Gastroesophageal sphincter (tissue), 4 donors: ENCODE data around the gene TMEFF2. TPM values are rescaled to one million over a fixed set of nuclear protein-coding genes. Genes with fewer than 3 reads are reported as not detected.

Experiments
- ATAC-seq: fragments of 150-250 bp; one replicate; pipeline ENCODE4 v1.9.1; 2016; ENCODE audit warnings: mild to moderate bottlenecking, moderate library complexity
- H3K27ac ChIP-seq, 4 donors: fragments of 200-600 bp; sonication (generic) in 3 of 4; 1 replicate in 3 of 4; 2 replicates in 1 of 4; pipeline ENCODE4 v1.5.1; 2016 to 2019
- H3K27me3 ChIP-seq: fragments of 200-600 bp; sonication (generic); one replicate; pipeline ENCODE4 v1.5.1; 2019
- H3K36me3 ChIP-seq, 2 donors: fragments of 200-600 bp; sonication (generic); one replicate each; pipeline ENCODE4 v1.5.1; 2019; ENCODE audit warnings: control low read depth in 1 of 2
- H3K4me1 ChIP-seq, 3 donors: fragments of 200-600 bp; sonication (generic); 1 replicate in 2 of 3; 2 replicates in 1 of 3; pipeline ENCODE4 v1.5.1; 2016 to 2019; ENCODE audit warnings: control low read depth in 2 of 3
- H3K4me3 ChIP-seq, 2 donors: fragments of 200-600 bp; sonication (generic); one replicate each; pipeline ENCODE4 v1.5.1; 2019; ENCODE audit warnings: mild to moderate bottlenecking in 1 of 2, moderate library complexity in 1 of 2
- H3K9me3 ChIP-seq, 3 donors: fragments of 200-600 bp; sonication (generic); one replicate each; pipeline ENCODE4 v1.5.1; 2017 to 2019; ENCODE audit warnings: control low read depth in 2 of 3
- EP300 ChIP-seq: sonication (generic); formaldehyde crosslinking; IDR thresholded peaks from one replicate; pipeline ENCODE4 v1.6.1; 2017; ENCODE audit warnings: antibody characterized with exemption, mild to moderate bottlenecking
- POLR2A ChIP-seq, 2 donors: fragments of 450-650 bp; IDR thresholded peaks; one replicate each; pipeline ENCODE4 v1.6.1; 2017; ENCODE audit warnings: antibody characterized with exemption in 2 of 2, mild to moderate bottlenecking in 2 of 2, moderate library complexity in 1 of 2
- POLR2AphosphoS5 ChIP-seq: sonication (generic); formaldehyde crosslinking; IDR thresholded peaks from one replicate; pipeline ENCODE4 v1.6.1; 2017; ENCODE audit warnings: antibody characterized with exemption
- WGBS, 2 donors: methylation state at CpG; one replicate each; pipeline ENCODE4 v1.1.5; 2018; ENCODE audit warnings: low coverage in 1 of 2; 5-methylcytosine and 5-hydroxymethylcytosine counted together
- total RNA-seq, 4 donors: library from RNA; depleted of rRNA; stranded (reverse); fragments of >200 nt; gene quantifications; one replicate each; pipeline ENCODE4 v1.1.0, GENCODE V29; 2016
- TF ChIP-seq, protein P1 (sequence below), 4 experiments: fragments of 200-600 bp in 2 of 4; fragments of 450-650 bp in 2 of 4; sonication (generic) in 1 of 4; IDR thresholded peaks; one replicate each; pipeline ENCODE4 v1.5.1; 2017 to 2019; ENCODE audit warnings: antibody characterized with exemption in 4 of 4, mild to moderate bottlenecking in 2 of 4, moderate library complexity in 2 of 4

Gene TMEFF2
- total RNA-seq, 4 donors from 2014 or later = 0.42 to 3.0 (median 0.83) TPM

DNA sequence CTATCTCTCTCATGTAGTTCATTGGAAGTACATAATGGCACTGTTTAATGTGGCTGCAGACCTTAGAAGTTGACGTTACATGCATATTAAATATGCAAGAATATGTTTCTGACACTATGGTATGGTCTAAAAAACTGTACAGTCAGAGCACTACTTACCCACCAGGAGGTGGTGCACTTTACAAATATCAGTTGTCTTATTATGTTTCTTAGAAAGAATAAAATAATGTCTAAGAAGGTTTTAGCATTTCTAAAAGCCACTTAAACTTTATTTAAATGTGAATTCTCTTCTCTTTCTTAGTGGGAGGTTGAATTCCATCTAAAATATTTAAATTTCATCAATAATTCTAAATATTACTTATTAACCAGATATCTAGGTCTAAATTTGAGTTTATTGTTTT lies 4.3 kb downstream of the TMEFF2 start:
- Histone ChIP-seq H3K27ac (no peak overlapping the region), H3K36me3 (no peaks in the 10 kb centered on the region), H3K27me3 (peaks cover 46% of the 10 kb centered on the region), H3K4me1 (peaks cover 0 to 22% (median 17%) of the 10 kb centered on the region in 3 donors), H3K4me3 (no peak overlapping the region), H3K9me3 (no peaks in the 10 kb centered on the region)
- no peak for ATAC-seq
- WGBS, 2 donors = 36 to 69% methylated on average over 1 of the region's 1 CpG
- TF ChIP-seq, protein P1, sequence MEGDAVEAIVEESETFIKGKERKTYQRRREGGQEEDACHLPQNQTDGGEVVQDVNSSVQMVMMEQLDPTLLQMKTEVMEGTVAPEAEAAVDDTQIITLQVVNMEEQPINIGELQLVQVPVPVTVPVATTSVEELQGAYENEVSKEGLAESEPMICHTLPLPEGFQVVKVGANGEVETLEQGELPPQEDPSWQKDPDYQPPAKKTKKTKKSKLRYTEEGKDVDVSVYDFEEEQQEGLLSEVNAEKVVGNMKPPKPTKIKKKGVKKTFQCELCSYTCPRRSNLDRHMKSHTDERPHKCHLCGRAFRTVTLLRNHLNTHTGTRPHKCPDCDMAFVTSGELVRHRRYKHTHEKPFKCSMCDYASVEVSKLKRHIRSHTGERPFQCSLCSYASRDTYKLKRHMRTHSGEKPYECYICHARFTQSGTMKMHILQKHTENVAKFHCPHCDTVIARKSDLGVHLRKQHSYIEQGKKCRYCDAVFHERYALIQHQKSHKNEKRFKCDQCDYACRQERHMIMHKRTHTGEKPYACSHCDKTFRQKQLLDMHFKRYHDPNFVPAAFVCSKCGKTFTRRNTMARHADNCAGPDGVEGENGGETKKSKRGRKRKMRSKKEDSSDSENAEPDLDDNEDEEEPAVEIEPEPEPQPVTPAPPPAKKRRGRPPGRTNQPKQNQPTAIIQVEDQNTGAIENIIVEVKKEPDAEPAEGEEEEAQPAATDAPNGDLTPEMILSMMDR (IDR thresholded peaks at IDR 0.05) = peak in 1 of 4 experiments; percentile 31
- no peak for TF ChIP-seq POLR2A (IDR thresholded peaks at IDR 0.05)

- TF ChIP-seq, protein P1 (IDR thresholded peaks at IDR 0.05) = no peak
- TF ChIP-seq EP300 (no peak), POLR2A (IDR thresholded peaks at IDR 0.05) (no peak), POLR2AphosphoS5 (no peak)
- H3K36me3 ChIP-seq = no peaks in the 10 kb centered on the region
- H3K4me1 ChIP-seq = no peaks in the 10 kb centered on the region
- H3K27me3 ChIP-seq = peaks cover 11% of the 10 kb centered on the region
- H3K4me3 ChIP-seq = no peak overlapping the region
- 85 to 87% methylated on average over 5 of the region's 5 CpGs for WGBS, 2 donors
- no peaks in the 10 kb centered on the region for H3K9me3 ChIP-seq
- ATAC-seq = no peak
- no peak overlapping the region for H3K27ac ChIP-seq
These were observed 7.9 kb downstream of the TMEFF2 start for GRCh38 chr2:192186806-192187205.

DNA sequence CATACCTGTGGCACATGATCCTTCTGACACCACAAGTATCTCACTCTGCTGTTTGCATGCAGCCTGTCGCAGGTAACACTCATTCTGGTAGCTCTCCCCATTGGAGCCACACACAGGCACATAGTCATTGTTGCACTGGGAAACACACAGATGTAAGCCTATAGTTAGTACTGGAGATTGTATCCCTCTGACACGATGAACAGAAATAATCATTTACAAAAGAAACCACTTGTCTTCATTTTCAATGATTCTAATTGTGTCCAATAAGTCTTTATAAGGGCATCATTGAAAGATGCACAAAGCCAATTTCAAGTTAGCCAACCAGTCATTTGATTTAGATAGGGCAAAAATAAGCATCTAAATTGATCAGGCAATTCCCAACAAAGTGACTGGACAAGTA lies 10.4 kb downstream of the TMEFF2 start:
- H3K4me3 ChIP-seq = no peak overlapping the region
- 64 to 93% methylated on average over 2 of the region's 2 CpGs for WGBS, 2 donors

GRCh38 chr2:192183296-192183695 lies 11.4 kb downstream of the TMEFF2 start:
- ATAC-seq = no peak
- Histone ChIP-seq H3K27me3 (no peaks in the 10 kb centered on the region), H3K4me3 (no peak overlapping the region), H3K36me3 (no peaks in the 10 kb centered on the region), H3K4me1 (no peaks in the 10 kb centered on the region), H3K9me3 (no peaks in the 10 kb centered on the region), H3K27ac (no peak overlapping the region)
- TF ChIP-seq POLR2A (IDR thresholded peaks at IDR 0.05) = no peak
- TF ChIP-seq, protein P1 (IDR thresholded peaks at IDR 0.05) = no peak
- TF ChIP-seq POLR2AphosphoS5 = no peak
- no peak for TF ChIP-seq EP300
- 50 to 67% methylated on average over 1 of the region's 1 CpG for WGBS, 2 donors

More for the DNA sequence above, 10.4 kb downstream of the TMEFF2 start:
- Histone ChIP-seq H3K4me1 (no peaks in the 10 kb centered on the region), H3K36me3 (no peaks in the 10 kb centered on the region), H3K27me3 (no peaks in the 10 kb centered on the region), H3K9me3 (no peaks in the 10 kb centered on the region), H3K27ac (no peak overlapping the region)
- TF ChIP-seq POLR2AphosphoS5 (no peak), POLR2A (IDR thresholded peaks at IDR 0.05) (no peak), EP300 (no peak)
- TF ChIP-seq, protein P1 (IDR thresholded peaks at IDR 0.05) = no peak
- no peak for ATAC-seq

- WGBS, 2 donors = 83 to 93% methylated on average over 2 of the region's 2 CpGs
- TF ChIP-seq, protein P1 (IDR thresholded peaks at IDR 0.05) = no peak
- TF ChIP-seq EP300 (no peak), POLR2AphosphoS5 (no peak), POLR2A (IDR thresholded peaks at IDR 0.05) (no peak)
- no peak for ATAC-seq
- Histone ChIP-seq H3K4me3 (no peak overlapping the region), H3K4me1 (peaks cover 0 to 5% (median 2%) of the 10 kb centered on the region in 3 donors), H3K27ac (no peak overlapping the region), H3K36me3 (no peaks in the 10 kb centered on the region), H3K9me3 (no peaks in the 10 kb centered on the region), H3K27me3 (no peaks in the 10 kb centered on the region)
These were observed 27.8 kb downstream of the TMEFF2 start for GRCh38 chr2:192166946-192167345.
